Right lobe of liver (tissue), 4 donors: ENCODE data around the gene CYP21A2.
"Not testable (repeated sequence)": the region's sequence is repeated elsewhere in the genome, so short reads cannot be mapped to it uniquely, and the experiment has no call there.

Experiments used
- CTCF ChIP-seq, 4 donors: fragments of 200-600 bp in 3 of 4; fragments of 450-650 bp in 1 of 4; IDR thresholded peaks; one replicate each; pipeline versions ENCODE4 v1.5.1 to v1.8.0; 2016 to 2022; ENCODE audit warnings: antibody characterized with exemption in 4 of 4, mild to moderate bottlenecking in 2 of 4
- POLR2A ChIP-seq: fragments of 450-650 bp; IDR thresholded peaks from one replicate; pipeline ENCODE4 v1.6.1; 2017; ENCODE audit warnings: antibody characterized with exemption, mild to moderate bottlenecking
- donor health status: DM: no; HTN: no; CAD: no.
- donor health status: DM: no; HTN: no; CAD: no.
- donor health status: DM: no; HTN: yes; CAD: no.

GRCh38 chr6:32008616-32009015, 29.6 kb upstream of the CYP21A2 start:
- not testable (repeated sequence) for TF ChIP-seq POLR2A; CTCF (IDR thresholded peaks at IDR 0.05)
